Common myeloid progenitor, CD34-positive (primary cell): ENCODE results near the gene TNKS2.

ENCODE experiments used
- CTCF ChIA-PET: fragments of 350-600 bp; sonication (Branson Sonifier 250); formaldehyde crosslinking; loops from one replicate; lab custom pipeline; 2021; ENCODE audit warnings: antibody characterized with exemption; lab: Charles Lee
- POLR2A ChIA-PET: fragments of 350-600 bp; sonication (Branson Sonifier 250); formaldehyde crosslinking; loops from one replicate; lab custom pipeline; 2021; ENCODE audit warnings: antibody characterized with exemption; lab: Charles Lee
- DNase-seq, 3 donors: peaks; one replicate each; pipeline versions ENCODE4 v3.0.0 to v3.0.0-alpha.2; 2013
- H3K27ac ChIP-seq, 2 experiments: 1 replicate in 1 of 2; 2 replicates in 1 of 2; pipeline ENCODE4 v1.7.0; 2013; ENCODE audit warnings: inconsistent platforms in 2 of 2, low read length in 2 of 2, mild to moderate bottlenecking in 2 of 2, low read depth in 1 of 2, moderate library complexity in 1 of 2; ENCODE audit not compliant: severe bottlenecking in 2 of 2, insufficient read depth in 1 of 2, poor library complexity in 1 of 2
- H3K27me3 ChIP-seq, 5 experiments: replicated peaks in 2 of 5; 1 replicate in 3 of 5; 2 replicates in 2 of 5; pipeline versions ENCODE4 v1.6.1 to v1.7.0; 2013; ENCODE audit warnings: low read length in 4 of 5, mild to moderate bottlenecking in 2 of 5, moderate library complexity in 2 of 5, inconsistent platforms in 1 of 5; ENCODE audit not compliant: insufficient read depth in 5 of 5, control insufficient read depth in 4 of 5
- H3K36me3 ChIP-seq, 4 experiments: 1 replicate in 2 of 4; 2 replicates in 2 of 4; pipeline versions ENCODE4 v1.6.1 to v1.7.0; 2013; ENCODE audit warnings: low read length in 3 of 4, control low read depth in 1 of 4, mild to moderate bottlenecking in 1 of 4; ENCODE audit not compliant: control insufficient read depth in 4 of 4, insufficient read depth in 4 of 4
- H3K4me1 ChIP-seq, 4 experiments: 1 replicate in 3 of 4; 2 replicates in 1 of 4; pipeline versions ENCODE4 v1.6.1 to v1.7.1; 2013; ENCODE audit warnings: low read length in 3 of 4, mild to moderate bottlenecking in 3 of 4, control low read depth in 1 of 4, inconsistent platforms in 1 of 4, moderate library complexity in 1 of 4; ENCODE audit not compliant: control insufficient read depth in 4 of 4, insufficient read depth in 4 of 4; ENCODE audit errors: control extremely low read depth in 1 of 4
- H3K4me3 ChIP-seq, 7 experiments: 1 replicate in 4 of 7; 2 replicates in 3 of 7; pipeline versions ENCODE4 v1.5.1 to v1.7.0; 2013; ENCODE audit warnings: mild to moderate bottlenecking in 7 of 7, low read length in 6 of 7, moderate library complexity in 6 of 7, inconsistent platforms in 2 of 7, low read depth in 2 of 7, control low read depth in 1 of 7; ENCODE audit not compliant: insufficient read depth in 4 of 7, control insufficient read depth in 1 of 7; ENCODE audit errors: extremely low read depth in 1 of 7
- H3K9me3 ChIP-seq, 5 experiments: 1 replicate in 4 of 5; 2 replicates in 1 of 5; pipeline versions ENCODE4 v1.6.1 to v1.7.1; 2013; ENCODE audit warnings: low read length in 4 of 5, mild to moderate bottlenecking in 2 of 5, inconsistent platforms in 1 of 5, low read depth in 1 of 5, moderate library complexity in 1 of 5; ENCODE audit not compliant: control insufficient read depth in 4 of 5, insufficient read depth in 2 of 5; ENCODE audit errors: control extremely low read depth in 1 of 5
- WGBS: methylation state at CpG from one replicate; pipeline ENCODE4 v1.1.5; 2013; ENCODE audit not compliant: insufficient coverage; 5-methylcytosine and 5-hydroxymethylcytosine counted together

TNKS2 gene

GRCh38 chr10:91775731-91776130, 22.5 kb upstream of the TNKS2 start:
- DNase-seq: no peak
- Histone ChIP-seq H3K27ac (no peak overlapping the region), H3K4me1 (no peaks in the 10 kb centered on the region), H3K4me3 (no peak overlapping the region), H3K36me3 (no peaks in the 10 kb centered on the region), H3K9me3 (no peaks in the 10 kb centered on the region), H3K27me3 (no peaks in the 10 kb centered on the region)
- ChIA-PET CTCF (interaction anchor here (0.9 to 1.5 kb wide), 3 partner anchors 8 to 20 kb away, joined by 3 read pairs; no protein-coding TSS in a partner anchor), POLR2A (no interaction called here)
- WGBS: 86% methylated on average over 1 of the region's 2 CpGs

- WGBS: 94% methylated on average over 2 of the region's 3 CpGs
- ChIA-PET POLR2A (no interaction called here), CTCF (interaction anchor here (1.0 to 1.3 kb wide), 3 partner anchors 8 to 20 kb away, joined by 3 to 4 read pairs (median 3); no protein-coding TSS in a partner anchor)
- Histone ChIP-seq H3K4me1 (no peaks in the 10 kb centered on the region), H3K4me3 (no peak overlapping the region), H3K27me3 (no peaks in the 10 kb centered on the region), H3K27ac (no peak overlapping the region), H3K9me3 (no peaks in the 10 kb centered on the region), H3K36me3 (no peaks in the 10 kb centered on the region)
- no peak for DNase-seq
Observed at GRCh38 chr10:91776266-91776665, 22.0 kb upstream of the TNKS2 start.

GRCh38 chr10:91778485-91778884, 19.7 kb upstream of the TNKS2 start:
- ChIA-PET CTCF (no interaction called here), POLR2A (no interaction called here)
- Histone ChIP-seq H3K36me3 (no peaks in the 10 kb centered on the region), H3K4me3 (no peak overlapping the region), H3K9me3 (no peaks in the 10 kb centered on the region), H3K27ac (no peak overlapping the region), H3K27me3 (no peaks in the 10 kb centered on the region), H3K4me1 (no peaks in the 10 kb centered on the region)
- no peak for DNase-seq
- 100% methylated on average over 1 of the region's 1 CpG for WGBS

- CTCF ChIA-PET: no interaction called here
- POLR2A ChIA-PET: no interaction called here
- Histone ChIP-seq H3K27ac (no peak overlapping the region), H3K36me3 (no peaks in the 10 kb centered on the region), H3K9me3 (no peaks in the 10 kb centered on the region), H3K4me1 (no peaks in the 10 kb centered on the region), H3K4me3 (no peak overlapping the region), H3K27me3 (no peaks in the 10 kb centered on the region)
- DNase-seq: no peak
- WGBS: no CpG with 5 or more reads among the region's 1 CpG
Observed at GRCh38 chr10:91779011-91779605, 19.1 kb upstream of the TNKS2 start.

GRCh38 chr10:91782539-91782938, 15.7 kb upstream of the TNKS2 start:
- DNase-seq: no peak
- H3K27ac ChIP-seq: no peak overlapping the region
- CTCF ChIA-PET: interaction anchor here (1.3 kb wide), 1 partner anchor 24 kb away, joined by 3 read pairs; no protein-coding TSS in a partner anchor
- H3K4me1 ChIP-seq: no peaks in the 10 kb centered on the region
- no peaks in the 10 kb centered on the region for H3K9me3 ChIP-seq
- POLR2A ChIA-PET: no interaction called here
- 100% methylated on average over 1 of the region's 1 CpG for WGBS
- no peaks in the 10 kb centered on the region for H3K27me3 ChIP-seq
- no peak overlapping the region for H3K4me3 ChIP-seq
- no peaks in the 10 kb centered on the region for H3K36me3 ChIP-seq

GRCh38 chr10:91785830-91786229, 12.4 kb upstream of the TNKS2 start:
- WGBS: no CpG with 5 or more reads among the region's 1 CpG
- Histone ChIP-seq H3K9me3 (no peaks in the 10 kb centered on the region), H3K27me3 (no peaks in the 10 kb centered on the region), H3K4me1 (no peaks in the 10 kb centered on the region), H3K4me3 (no peak overlapping the region), H3K27ac (no peak overlapping the region), H3K36me3 (no peaks in the 10 kb centered on the region)
- POLR2A ChIA-PET: no interaction called here
- CTCF ChIA-PET: interaction anchor here (1.1 kb wide), 1 partner anchor 9 kb away, joined by 4 read pairs; no protein-coding TSS in a partner anchor
- no peak for DNase-seq

- no peaks in the 10 kb centered on the region for H3K36me3 ChIP-seq
- no peak overlapping the region for H3K4me3 ChIP-seq
- H3K4me1 ChIP-seq: no peaks in the 10 kb centered on the region
- H3K27ac ChIP-seq: no peak overlapping the region
- no peaks in the 10 kb centered on the region for H3K9me3 ChIP-seq
- no peaks in the 10 kb centered on the region for H3K27me3 ChIP-seq
- 81% methylated on average over 2 of the region's 2 CpGs for WGBS
- DNase-seq: no peak
- ChIA-PET CTCF (no interaction called here), POLR2A (no interaction called here)
Observed at GRCh38 chr10:91787258-91787657, 11.0 kb upstream of the TNKS2 start.
